T-helper 1 cell treated with Interleukin-12 subunit alpha and Interleukin-12 subunit beta and Interleukin-4 antibody, amounts not matched to agents 30 ng/mL and 1 ng/mL, for 36 hours (primary cell): ENCODE results near the gene ZKSCAN2. TPM values are rescaled to one million over a fixed set of nuclear protein-coding genes. Genes with fewer than 3 reads are reported as not detected.

Experiments used
- intact Hi-C: fragments of 100-400 bp; cut with micrococcal nuclease; formaldehyde crosslinking; loops from one replicate; pipeline ENCODE4 v1.15.1; 2024
- total RNA-seq: library from RNA; stranded (reverse); gene quantifications from 2 replicates; pipeline ENCODE4 v1.2.3, GENCODE V29; 2022

The ZKSCAN2 gene
- total RNA-seq = 4.7 and 5.1 TPM in 2 replicates

GRCh38 chr16:25257470-25257955 is at the start of gene ZKSCAN2:
Gene ZKSCAN2, minus strand, starts transcription at chr16:25257845. Its CDS starts 718 bp downstream, at chr16:25257127.
- intact Hi-C loops = loop anchor here (10.0 kb wide), 3 partner anchors 523 to 1423 kb away; partner anchors contain the start of gene PRKCB

GRCh38 chr16:25299792-25300590 is 42.3 kb upstream of the ZKSCAN2 start:
- intact Hi-C loops = no loop called here

- intact Hi-C loops = no loop called here
Observed at GRCh38 chr16:25298165-25298872, 40.7 kb upstream of the ZKSCAN2 start.

GRCh38 chr16:25297151-25297787 is 39.6 kb upstream of the ZKSCAN2 start:
- intact Hi-C loops = no loop called here

- intact Hi-C loops = no loop called here
Observed at GRCh38 chr16:25291580-25291979, 33.9 kb upstream of the ZKSCAN2 start.

GRCh38 chr16:25289466-25289865 is 31.8 kb upstream of the ZKSCAN2 start:
- intact Hi-C loops = no loop called here

- intact Hi-C loops = loop anchor here (5.0 kb wide), 1 partner anchor 558 kb away; no protein-coding TSS in a partner anchor
Observed at GRCh38 chr16:25279491-25279890, 21.8 kb upstream of the ZKSCAN2 start.

- intact Hi-C loops = no loop called here
Observed at GRCh38 chr16:25271421-25271820, 13.8 kb upstream of the ZKSCAN2 start.

- intact Hi-C loops = no loop called here
Observed at GRCh38 chr16:25270577-25270976, 12.9 kb upstream of the ZKSCAN2 start.

- intact Hi-C loops = no loop called here
Observed at GRCh38 chr16:25269879-25270278, 12.2 kb upstream of the ZKSCAN2 start.

- intact Hi-C loops = no loop called here
Observed at GRCh38 chr16:25265968-25266367, 8.3 kb upstream of the ZKSCAN2 start.

- intact Hi-C loops = no loop called here
Observed at GRCh38 chr16:25264597-25264996, 7.0 kb upstream of the ZKSCAN2 start.

GRCh38 chr16:25260416-25260815 is 2.8 kb upstream of the ZKSCAN2 start:
- intact Hi-C loops = no loop called here

- intact Hi-C loops = loop anchor here (1.0 to 10.0 kb wide), 8 partner anchors 26 to 1424 kb away; partner anchors contain the start of genes ARHGAP17, LCMT1 and PRKCB
Observed at GRCh38 chr16:25258861-25259179, 1.2 kb upstream of the ZKSCAN2 start.

- intact Hi-C loops = loop anchor here (1.0 to 10.0 kb wide), 8 partner anchors 25 to 1423 kb away; partner anchors contain the start of genes ARHGAP17, LCMT1 and PRKCB
Observed at GRCh38 chr16:25257956-25258860, 563 bp upstream of the ZKSCAN2 start.

GRCh38 chr16:25256695-25257469 is 763 bp downstream of the ZKSCAN2 start:
- intact Hi-C loops = loop anchor here (10.0 kb wide), 3 partner anchors 522 to 1422 kb away; partner anchors contain the start of gene PRKCB

- intact Hi-C loops = loop anchor here (10.0 kb wide), 3 partner anchors 519 to 1419 kb away; partner anchors contain the start of gene PRKCB
Observed at GRCh38 chr16:25253322-25253721, 4.3 kb downstream of the ZKSCAN2 start.

- intact Hi-C loops = loop anchor here (10.0 kb wide), 3 partner anchors 516 to 1416 kb away; partner anchors contain the start of gene PRKCB
Observed at GRCh38 chr16:25250467-25250866, 7.2 kb downstream of the ZKSCAN2 start.

- intact Hi-C loops = no loop called here
Observed at GRCh38 chr16:25235991-25236390, 21.7 kb downstream of the ZKSCAN2 start.
